Measurements from ENCODE around the gene SMC5. TPM values are rescaled to one million over a fixed set of nuclear protein-coding genes. Genes with fewer than 3 reads are reported as not detected.
"Not testable (repeated sequence)": the region's sequence is repeated elsewhere in the genome, so short reads cannot be mapped to it uniquely, and the experiment has no call there.

The SMC5 gene
- total and polyA plus RNA-seq, 2 of the 8 experiments (the other 6 are each of a cell fraction or from before 2014, with no cell fraction given): 4.5 to 22.6 TPM

DNA sequence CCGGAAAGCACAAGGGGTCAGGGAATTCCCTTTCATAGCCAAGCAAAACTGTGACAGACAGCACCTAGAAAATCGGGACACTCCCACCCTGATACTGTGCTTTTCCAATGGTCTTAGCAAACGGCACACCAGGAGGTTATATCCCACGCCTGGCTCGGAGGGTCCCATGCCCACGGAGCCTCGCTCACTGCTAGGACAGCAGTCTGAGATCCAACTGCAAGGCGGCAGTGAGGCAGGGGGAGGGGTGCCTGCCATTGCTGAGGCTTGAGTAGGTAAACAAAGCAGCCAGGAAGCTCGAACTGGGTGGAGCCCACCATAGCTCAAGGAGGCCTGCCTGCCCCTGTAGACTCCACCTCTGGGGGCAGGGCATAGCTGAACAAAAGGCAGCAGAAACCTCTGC is 24.6 kb upstream of the SMC5 start:
- H2AK5ac ChIP-seq (ENCODE audit: low read depth, low read length); H3K23me2 ChIP-seq (ENCODE audit: low read depth, low read length); H3K27me3 ChIP-seq (replicated peaks in 1 of 4; ENCODE audit: control insufficient read depth in 3 of 4, extremely low read depth in 1 of 4, insufficient read depth in 3 of 4, low read length in 3 of 4); H3K4me3 ChIP-seq (ENCODE audit: extremely low read depth in 1 of 4, insufficient read depth in 2 of 4, low read depth in 3 of 4, low read length in 4 of 4); H3K36me3 ChIP-seq (ENCODE audit: control insufficient read depth in 2 of 4, insufficient read depth in 4 of 4, low read length in 3 of 4); H3K9me3 ChIP-seq (ENCODE audit: insufficient read depth in 2 of 2, low read depth in 1 of 2, low read length in 1 of 2); H4K91ac ChIP-seq (replicated peaks; ENCODE audit: insufficient read length, low read length); H3K23ac ChIP-seq (ENCODE audit: insufficient read length); H2AFZ ChIP-seq (ENCODE audit: low read length); H4K20me1 ChIP-seq (replicated peaks in 1 of 2; ENCODE audit: control insufficient read depth in 1 of 2, insufficient read depth in 2 of 2, low read length in 2 of 2); H3K4me1 ChIP-seq (replicated peaks in 1 of 4; ENCODE audit: control insufficient read depth in 3 of 4, insufficient read depth in 4 of 4, low read length in 3 of 4); H3K27ac ChIP-seq (ENCODE audit: low read depth, low read length); H3K4ac ChIP-seq (replicated peaks; ENCODE audit: insufficient read length, low read depth, low read length); DNase-seq (ENCODE audit: low read depth in 1 of 2, low spot score in 2 of 2); H3K79me2 ChIP-seq (ENCODE audit: control insufficient read depth in 1 of 2, insufficient read depth in 2 of 2, low read length in 2 of 2); H2BK20ac ChIP-seq (ENCODE audit: low read length); H3K79me1 ChIP-seq (ENCODE audit: low read depth, low read length); H2BK12ac ChIP-seq (ENCODE audit: low read depth, low read length); FAIRE-seq; H3K18ac ChIP-seq (ENCODE audit: extremely low read depth, low read length); H2BK120ac ChIP-seq (replicated peaks; ENCODE audit: low read depth, low read length); H2BK5ac ChIP-seq (ENCODE audit: low read depth, low read length); CTCF ChIA-PET (ENCODE audit: partially characterized antibody); H3K9ac ChIP-seq (replicated peaks in 1 of 4; ENCODE audit: extremely low read depth in 1 of 4, low read depth in 3 of 4, low read length in 3 of 4); H3K14ac ChIP-seq (ENCODE audit: insufficient read length); H3K56ac ChIP-seq (replicated peaks; ENCODE audit: insufficient read length, low read depth, low read length); H4K8ac ChIP-seq (ENCODE audit: extremely low read depth, insufficient read depth, low read length); H3K4me2 ChIP-seq (ENCODE audit: insufficient read depth in 1 of 2, low read depth in 2 of 2, low read length in 2 of 2); H2BK15ac ChIP-seq (ENCODE audit: low read length); H4K5ac ChIP-seq (ENCODE audit: insufficient read length, low read depth, low read length): not testable (repeated sequence)
- POLR2A ChIA-PET (ENCODE audit: partially characterized antibody): interaction anchor here (1.2 kb wide), 1 partner anchor 24 kb away, joined by 3 read pairs; no protein-coding TSS in a partner anchor
- 89% methylated on average over 9 of the region's 9 CpGs; no CpG with 5 or more reads in 1 of the 2 experiments for WGBS, 2 experiments (ENCODE audit: extremely low coverage in 1 of 2, insufficient coverage in 1 of 2, insufficient read length in 1 of 2, insufficient replicate concordance in 2 of 2, low coverage in 1 of 2, low lambda C conversion rate in 2 of 2, missing lambda C conversion rate in 1 of 2)

DNA sequence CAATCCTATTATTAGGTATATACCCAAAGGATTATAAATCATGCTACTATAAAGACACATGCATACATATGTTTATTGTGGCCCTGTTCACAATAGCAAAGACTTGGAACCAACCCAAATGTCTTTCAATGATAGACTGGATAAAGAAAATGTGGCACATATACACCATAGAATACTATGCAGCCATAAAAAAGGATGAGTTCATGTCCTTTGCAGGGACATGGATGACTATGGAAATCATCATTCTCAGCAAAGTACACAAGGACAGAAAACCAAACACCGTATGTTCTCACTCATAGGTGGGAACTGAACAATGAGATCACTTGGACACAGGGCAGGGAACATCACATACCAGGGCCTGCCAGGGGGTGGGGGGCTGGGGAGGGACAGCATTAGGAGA is 12.8 kb upstream of the SMC5 start:
- WGBS, 2 experiments (ENCODE audit: extremely low coverage in 1 of 2, insufficient coverage in 1 of 2, insufficient read length in 1 of 2, insufficient replicate concordance in 2 of 2, low coverage in 1 of 2, low lambda C conversion rate in 2 of 2, missing lambda C conversion rate in 1 of 2): 100% methylated on average over 1 of the region's 1 CpG; no CpG with 5 or more reads in 1 of the 2 experiments

More for the DNA sequence above, 12.8 kb upstream of the SMC5 start:
- H2BK20ac ChIP-seq (ENCODE audit: low read length); H2BK120ac ChIP-seq (replicated peaks; ENCODE audit: low read depth, low read length); H3K4me1 ChIP-seq (replicated peaks in 1 of 4; ENCODE audit: control insufficient read depth in 3 of 4, insufficient read depth in 4 of 4, low read length in 3 of 4); H2BK15ac ChIP-seq (ENCODE audit: low read length); H4K5ac ChIP-seq (ENCODE audit: insufficient read length, low read depth, low read length); H3K36me3 ChIP-seq (ENCODE audit: control insufficient read depth in 2 of 4, insufficient read depth in 4 of 4, low read length in 3 of 4); H3K79me1 ChIP-seq (ENCODE audit: low read depth, low read length); H4K91ac ChIP-seq (replicated peaks; ENCODE audit: insufficient read length, low read length); H3K79me2 ChIP-seq (ENCODE audit: control insufficient read depth in 1 of 2, insufficient read depth in 2 of 2, low read length in 2 of 2); H2BK5ac ChIP-seq (ENCODE audit: low read depth, low read length); H3K4me2 ChIP-seq (ENCODE audit: insufficient read depth in 1 of 2, low read depth in 2 of 2, low read length in 2 of 2); H4K20me1 ChIP-seq (replicated peaks in 1 of 2; ENCODE audit: control insufficient read depth in 1 of 2, insufficient read depth in 2 of 2, low read length in 2 of 2); H3K9ac ChIP-seq (replicated peaks in 1 of 4; ENCODE audit: extremely low read depth in 1 of 4, low read depth in 3 of 4, low read length in 3 of 4); FAIRE-seq; H3K18ac ChIP-seq (ENCODE audit: extremely low read depth, low read length); H3K9me3 ChIP-seq (ENCODE audit: insufficient read depth in 2 of 2, low read depth in 1 of 2, low read length in 1 of 2); H2AK5ac ChIP-seq (ENCODE audit: low read depth, low read length); CTCF ChIA-PET (ENCODE audit: partially characterized antibody); H3K23me2 ChIP-seq (ENCODE audit: low read depth, low read length); H3K4ac ChIP-seq (replicated peaks; ENCODE audit: insufficient read length, low read depth, low read length); H3K27ac ChIP-seq (ENCODE audit: low read depth, low read length); H2BK12ac ChIP-seq (ENCODE audit: low read depth, low read length); H3K27me3 ChIP-seq (replicated peaks in 1 of 4; ENCODE audit: control insufficient read depth in 3 of 4, extremely low read depth in 1 of 4, insufficient read depth in 3 of 4, low read length in 3 of 4); H3K23ac ChIP-seq (ENCODE audit: insufficient read length); H3K56ac ChIP-seq (replicated peaks; ENCODE audit: insufficient read length, low read depth, low read length); H2AFZ ChIP-seq (ENCODE audit: low read length); H4K8ac ChIP-seq (ENCODE audit: extremely low read depth, insufficient read depth, low read length); DNase-seq (ENCODE audit: low read depth in 1 of 2, low spot score in 2 of 2); H3K14ac ChIP-seq (ENCODE audit: insufficient read length); H3K4me3 ChIP-seq (ENCODE audit: extremely low read depth in 1 of 4, insufficient read depth in 2 of 4, low read depth in 3 of 4, low read length in 4 of 4); POLR2A ChIA-PET (ENCODE audit: partially characterized antibody): not testable (repeated sequence)
